Measurements from ENCODE around the gene CENPE.

GRCh38 chr4:103171006-103171405, 27.1 kb downstream of the CENPE start:
- TF ChIP-seq POLR2A (IDR thresholded peaks at IDR 0.05) (no peak), CTCF (IDR thresholded peaks at IDR 0.05) (no peak)

All from Peyer's patch (tissue), 4 donors.